CD4-positive, alpha-beta T cell treated with Interleukin-21 for 1 hour (primary cell): ENCODE data around the gene LEKR1.
"Not testable (repeated sequence)": the region's sequence is repeated elsewhere in the genome, so short reads cannot be mapped to it uniquely, and the experiment has no call there.

Experiments used
- DNase-seq: peaks from one replicate; pipeline ENCODE4 v3.0.0-alpha.2; 2020

Gene LEKR1

DNA sequence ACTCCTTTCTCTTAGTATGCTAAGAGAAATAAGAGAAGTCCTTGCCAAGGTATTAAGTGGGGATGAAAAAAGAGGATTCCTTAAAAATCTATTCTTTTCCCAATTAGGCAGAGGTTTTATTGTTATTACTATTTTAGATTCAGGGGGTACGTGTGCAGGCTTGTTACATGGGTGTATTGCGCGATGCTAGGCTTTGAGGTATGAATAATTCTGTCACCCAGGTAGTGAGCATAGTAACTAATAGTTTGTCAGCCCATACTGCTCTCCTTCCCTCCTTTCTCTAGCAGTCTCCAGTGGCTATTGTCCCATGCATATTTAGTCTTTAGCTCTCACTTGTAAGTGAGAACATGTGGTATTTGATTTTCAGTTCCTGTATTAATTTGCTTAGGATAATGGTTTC, 83.9 kb downstream of the LEKR1 start:
- DNase-seq, result no peak

DNA sequence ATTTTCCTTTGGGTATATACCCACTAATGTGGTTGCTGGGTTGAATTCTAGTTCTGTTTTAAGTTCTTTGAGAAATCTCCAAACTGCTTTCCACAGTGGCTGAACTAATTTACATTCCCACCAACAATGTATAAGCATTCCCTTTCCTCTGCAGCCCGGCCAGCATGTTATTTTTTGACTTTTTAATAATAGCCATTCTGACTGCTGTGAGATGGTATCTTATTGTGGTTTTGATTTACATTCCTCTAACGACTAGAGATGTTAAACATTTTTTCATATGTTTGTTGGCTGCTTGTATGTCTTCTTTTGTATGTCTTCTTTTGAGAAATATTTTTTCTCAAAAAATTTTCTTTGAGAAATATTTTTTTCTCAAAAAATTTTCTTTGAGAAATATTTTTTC, 84.7 kb downstream of the LEKR1 start:
- DNase-seq, result not testable (repeated sequence)

DNA sequence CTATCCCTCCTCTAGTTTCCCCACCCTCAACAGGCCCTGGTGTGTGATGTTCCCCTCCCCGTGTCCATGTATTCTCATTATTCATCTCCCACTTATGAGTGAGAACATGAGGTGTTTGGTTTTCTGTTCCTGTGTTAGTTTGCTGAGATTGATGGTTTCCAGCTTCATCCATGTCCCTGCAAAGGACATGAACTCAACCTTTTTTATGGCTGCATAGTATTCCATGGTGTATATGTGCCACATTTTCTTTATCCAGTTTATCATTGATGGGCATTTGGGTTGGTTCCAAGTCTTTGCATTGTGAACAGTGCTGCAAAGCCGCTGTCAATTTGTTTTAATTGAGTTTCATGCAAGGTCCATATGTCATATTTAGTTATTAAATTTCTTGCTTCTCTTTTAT, 88.1 kb downstream of the LEKR1 start:
- DNase-seq, result not testable (repeated sequence)

DNA sequence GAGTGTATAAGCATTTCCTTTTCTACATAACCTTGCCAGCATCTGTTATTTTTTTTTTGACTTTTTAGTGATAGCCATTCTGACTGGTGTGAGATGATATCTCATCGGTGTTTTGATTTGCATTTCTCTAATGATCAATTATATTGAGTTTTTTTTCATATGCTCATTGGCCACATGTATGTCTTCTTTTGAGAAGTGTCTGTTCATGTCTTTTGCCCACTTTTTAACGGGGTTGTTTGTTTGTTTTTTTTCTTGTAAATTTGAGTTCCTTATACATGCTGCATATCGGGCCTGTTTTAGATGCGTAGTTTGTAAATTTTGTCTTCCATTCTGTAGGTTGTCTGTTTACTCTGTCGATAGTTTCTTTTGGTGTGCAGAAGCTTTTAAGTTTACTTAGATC, 89.2 kb downstream of the LEKR1 start:
- DNase-seq, result no peak

DNA sequence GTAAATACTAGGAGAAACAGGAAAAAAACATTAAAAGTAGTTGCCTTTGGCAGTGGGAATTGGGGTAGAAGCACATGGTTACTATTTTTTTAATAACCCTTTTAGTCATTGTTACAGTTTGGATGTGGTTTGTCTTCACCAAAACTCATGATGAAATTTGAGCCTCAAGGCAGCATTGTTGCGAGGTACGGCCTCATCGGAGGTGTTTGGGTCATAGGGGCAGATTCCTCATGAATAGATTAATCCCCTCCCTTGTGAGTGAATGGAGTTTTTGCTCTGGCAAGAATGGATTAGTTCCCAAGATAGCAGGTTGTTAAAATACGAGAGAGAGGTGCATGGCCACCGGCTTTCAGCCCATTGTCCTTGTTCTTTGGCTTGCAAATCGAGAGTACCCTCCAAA, 92.6 kb downstream of the LEKR1 start:
- DNase-seq, result no peak

DNA sequence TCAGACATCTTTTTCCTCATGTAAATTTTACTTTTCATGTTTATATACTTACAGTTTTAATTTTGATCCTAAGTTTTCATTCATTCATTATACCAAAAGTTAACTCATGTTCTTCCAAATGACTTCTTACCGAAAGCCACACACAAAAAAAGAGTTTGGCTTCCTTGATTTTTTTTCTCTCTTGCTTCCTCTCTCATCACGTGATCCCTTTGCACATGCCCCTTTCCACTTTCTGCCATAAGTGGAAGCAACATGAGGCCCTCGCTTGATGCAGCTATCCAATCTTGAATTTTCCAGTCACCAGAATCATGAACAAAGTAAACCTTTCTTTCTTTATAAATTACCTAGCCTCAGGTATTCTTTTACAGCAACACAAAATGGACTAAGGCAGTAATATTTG, 93.7 kb downstream of the LEKR1 start:
- DNase-seq, result no peak

DNA sequence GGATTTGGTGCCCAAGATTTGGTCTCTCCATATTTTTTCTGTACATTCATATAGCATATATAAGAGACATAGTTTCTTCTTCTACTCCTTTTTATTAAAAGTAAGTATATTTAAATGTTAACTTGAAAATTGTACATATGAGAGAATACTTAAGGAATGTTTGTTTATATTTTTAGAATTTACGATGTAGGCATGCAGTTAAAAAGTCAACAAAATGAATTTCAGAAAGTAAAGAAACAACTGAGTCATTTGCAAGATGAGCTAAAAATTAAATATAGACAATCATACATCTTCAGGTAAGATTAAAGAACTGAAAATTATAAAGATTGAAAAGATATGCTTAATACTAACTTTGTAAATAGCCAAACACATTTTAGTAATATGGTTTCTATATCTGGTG, 94.2 kb downstream of the LEKR1 start:
- no peak for DNase-seq

DNA sequence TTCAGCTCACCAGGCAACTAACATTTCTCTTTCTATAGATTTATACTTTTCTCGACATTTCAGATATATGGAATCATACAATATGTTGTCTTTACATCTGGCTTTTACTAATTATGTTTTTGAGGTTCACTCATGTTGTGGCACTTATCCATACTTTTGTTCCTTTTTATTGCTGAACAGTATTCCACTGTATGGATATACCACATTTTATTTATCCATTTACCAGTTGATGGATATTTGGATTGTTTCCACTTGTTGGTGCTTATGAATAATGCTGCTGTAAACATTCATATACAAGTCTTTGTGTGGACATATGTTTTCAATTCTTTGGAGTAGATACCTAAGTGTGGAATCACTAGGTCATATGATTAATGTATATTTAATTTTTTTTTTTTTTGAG, 97.2 kb downstream of the LEKR1 start:
- no peak for DNase-seq

DNA sequence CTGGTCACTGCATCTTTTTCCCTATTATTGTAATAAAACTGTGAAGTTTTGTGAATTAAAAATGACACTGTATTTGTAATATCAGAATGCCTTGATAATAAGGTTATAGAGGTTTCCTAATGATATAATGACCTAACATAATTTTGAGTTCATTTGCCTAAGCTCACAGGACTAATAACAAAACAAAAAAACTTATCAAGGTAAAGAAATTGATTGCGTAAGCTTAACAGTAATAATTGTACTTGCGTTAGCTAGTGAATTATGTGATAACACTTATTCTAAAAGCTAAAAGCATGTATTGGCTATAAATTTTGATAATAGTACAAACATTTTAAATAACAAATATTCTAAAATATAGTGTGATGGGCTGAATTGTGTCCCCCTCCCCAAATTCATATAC, 112.6 kb downstream of the LEKR1 start:
- no peak for DNase-seq

DNA sequence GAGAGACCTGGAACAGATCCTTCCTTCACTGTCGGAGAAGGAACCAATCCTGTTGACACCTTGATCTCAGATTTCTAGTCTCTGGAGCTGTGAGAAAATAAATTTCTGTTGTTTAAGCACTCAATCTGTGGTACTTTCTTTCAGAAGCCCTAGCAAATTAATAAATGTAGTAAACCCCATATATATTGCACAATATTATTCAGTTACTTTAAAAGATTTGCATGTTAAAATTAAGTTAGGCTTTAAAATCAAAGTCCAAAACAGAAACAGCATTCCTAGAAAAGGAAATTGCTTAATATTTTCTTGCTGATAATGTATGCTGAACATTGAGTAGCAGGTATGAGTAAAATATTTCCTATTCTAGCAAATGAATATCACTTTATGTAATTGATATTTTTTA, 113.2 kb downstream of the LEKR1 start:
- DNase-seq, result no peak

DNA sequence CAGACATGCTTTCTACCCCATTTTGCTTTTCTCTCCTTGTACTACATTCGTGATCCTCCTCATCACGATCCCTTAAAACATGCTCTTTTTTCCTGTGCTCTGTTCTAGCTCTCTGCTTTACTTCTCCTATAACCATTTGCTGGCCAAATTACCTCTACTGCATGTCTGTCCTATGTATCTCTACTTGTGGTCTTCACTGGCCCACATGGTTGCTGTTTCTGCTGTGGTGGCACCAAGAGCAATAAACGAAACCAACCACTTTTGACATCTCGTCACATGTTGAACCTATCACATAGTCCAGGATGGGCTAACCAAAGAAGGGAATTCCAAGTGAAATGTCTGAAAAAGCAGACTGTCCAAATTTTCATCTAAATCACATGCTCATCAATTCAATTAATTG, 115.2 kb downstream of the LEKR1 start:
- DNase-seq, result no peak

DNA sequence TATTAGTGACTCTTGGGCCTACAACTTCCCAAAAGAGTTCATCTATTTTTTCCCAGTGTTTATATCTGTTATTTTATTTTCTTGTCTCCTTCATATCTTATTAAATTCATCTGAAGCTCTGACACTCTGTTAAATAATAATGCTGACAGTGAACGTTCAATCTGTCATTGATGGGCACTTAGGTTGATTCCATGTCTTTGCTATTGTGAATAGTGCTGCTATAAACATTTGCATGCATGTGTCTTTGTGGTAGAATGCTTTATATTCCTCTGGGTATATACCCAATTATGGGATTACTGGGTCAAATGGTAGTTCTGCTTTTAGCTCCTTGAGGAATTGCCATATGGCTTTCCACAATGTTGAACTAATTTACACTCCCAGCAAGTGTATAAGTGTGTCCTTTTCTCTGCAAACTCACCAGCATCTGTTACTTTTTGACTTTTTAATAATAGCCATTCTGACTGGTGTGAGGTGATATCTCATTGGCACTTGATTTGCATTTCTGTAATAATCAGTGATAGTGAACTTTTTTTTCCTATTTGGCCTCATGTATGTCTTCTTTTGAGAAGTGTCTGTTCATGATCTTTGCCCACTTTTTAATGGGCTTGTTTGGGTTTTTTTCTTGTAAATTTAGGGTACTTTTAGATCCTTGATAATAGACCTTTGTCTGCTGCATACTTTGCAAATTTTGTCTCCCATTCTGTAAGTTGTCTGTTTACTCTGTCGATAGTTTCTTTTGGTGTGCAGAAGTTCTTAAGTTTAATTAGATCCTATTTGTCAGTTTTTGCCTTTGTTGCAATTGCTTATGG, 122.5 kb downstream of the LEKR1 start:
- DNase-seq, result no peak

DNA sequence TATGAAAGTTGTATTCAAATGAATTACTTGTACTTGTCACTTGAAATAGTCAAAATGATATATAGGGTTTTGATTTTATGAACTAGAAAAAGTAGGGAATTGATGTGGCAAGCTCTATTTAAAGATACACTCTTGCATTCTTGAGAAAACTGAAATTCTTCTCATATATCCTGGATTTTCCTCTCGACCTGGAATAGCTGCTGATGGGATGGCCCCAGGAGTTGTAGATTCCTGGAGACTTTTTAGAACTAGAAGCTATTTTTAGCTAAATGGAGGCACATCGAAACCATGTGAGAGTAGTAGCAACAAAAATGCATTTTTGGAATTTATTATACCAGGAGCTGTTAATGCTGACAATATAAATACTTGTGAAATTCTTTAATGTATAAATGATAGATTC, 125.9 kb downstream of the LEKR1 start:
- DNase-seq, result no peak

DNA sequence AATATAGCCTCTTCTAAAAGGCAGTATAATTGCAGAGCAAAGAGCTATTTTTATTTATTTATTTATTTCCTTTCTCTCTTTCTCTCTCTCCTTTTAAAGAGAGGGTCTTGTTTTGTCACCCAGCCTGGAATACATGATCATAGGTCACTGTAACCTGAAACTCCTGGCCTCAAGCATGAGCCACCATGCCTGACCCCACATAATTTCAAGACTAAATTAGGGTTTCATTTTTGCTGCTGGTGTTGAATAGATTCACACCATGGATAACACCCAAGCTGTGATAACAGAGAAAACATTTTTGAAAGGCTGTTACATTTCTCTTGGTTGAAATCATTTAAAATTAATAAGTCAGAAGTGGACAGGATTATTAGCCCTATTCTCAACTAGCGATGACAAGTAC, 131.6 kb downstream of the LEKR1 start:
- no peak for DNase-seq

DNA sequence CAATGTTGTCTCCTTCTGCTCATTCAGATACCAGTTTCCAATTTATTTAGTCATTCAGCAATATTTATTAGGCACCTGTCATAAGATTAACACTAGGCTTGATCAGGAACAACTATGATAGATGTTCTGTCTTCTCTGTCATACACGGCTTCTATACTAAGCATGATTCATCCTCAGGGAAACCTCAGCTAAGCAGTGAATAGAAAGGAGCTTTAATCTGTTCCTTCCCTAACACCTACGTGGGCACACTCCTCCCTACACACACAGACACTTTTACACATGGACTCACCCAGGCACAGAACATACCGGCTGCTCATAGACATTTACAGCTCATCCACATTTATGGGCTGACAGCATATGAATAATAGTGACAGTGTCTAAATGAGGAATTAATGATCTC, 136.9 kb downstream of the LEKR1 start:
- DNase-seq, result no peak

DNA sequence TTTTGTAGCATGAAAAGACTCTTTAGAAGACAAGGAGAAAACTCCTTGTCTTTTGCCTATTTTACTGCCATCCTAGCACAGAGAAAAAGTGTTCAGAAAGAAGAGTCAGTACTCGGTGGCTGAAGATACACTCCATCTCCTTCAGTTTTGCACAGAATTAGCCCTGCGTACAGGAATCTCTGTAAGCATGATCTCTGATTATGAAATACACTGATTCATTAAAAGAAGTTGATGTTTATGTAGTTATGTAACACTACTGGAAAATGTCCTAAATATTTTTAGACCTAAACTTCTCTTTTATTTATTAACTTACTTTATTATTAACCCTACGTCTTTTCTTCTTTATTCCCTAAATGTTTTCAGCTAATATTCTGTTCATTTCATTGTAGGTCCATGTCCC, 138.4 kb downstream of the LEKR1 start:
- DNase-seq, result no peak

DNA sequence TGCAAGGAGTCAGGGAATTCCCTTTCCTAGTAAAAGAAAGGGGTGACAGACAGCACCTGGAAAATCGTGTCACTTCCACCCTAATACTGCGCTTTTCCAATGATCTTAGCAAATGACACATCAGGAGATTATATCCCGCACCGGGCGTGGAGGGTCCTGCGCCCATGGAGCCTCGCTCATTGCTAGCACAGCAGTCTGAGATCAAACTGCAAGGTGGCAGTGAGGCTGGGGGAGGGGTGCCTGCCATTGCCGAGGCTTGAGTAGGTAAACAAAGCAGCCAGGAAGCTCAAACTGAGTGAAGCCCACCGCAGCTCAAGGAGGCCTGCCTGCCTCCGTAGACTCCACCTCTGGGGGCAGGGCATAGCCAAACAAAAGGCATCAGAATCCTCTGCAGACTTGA, 140.2 kb downstream of the LEKR1 start:
- not testable (repeated sequence) for DNase-seq

DNA sequence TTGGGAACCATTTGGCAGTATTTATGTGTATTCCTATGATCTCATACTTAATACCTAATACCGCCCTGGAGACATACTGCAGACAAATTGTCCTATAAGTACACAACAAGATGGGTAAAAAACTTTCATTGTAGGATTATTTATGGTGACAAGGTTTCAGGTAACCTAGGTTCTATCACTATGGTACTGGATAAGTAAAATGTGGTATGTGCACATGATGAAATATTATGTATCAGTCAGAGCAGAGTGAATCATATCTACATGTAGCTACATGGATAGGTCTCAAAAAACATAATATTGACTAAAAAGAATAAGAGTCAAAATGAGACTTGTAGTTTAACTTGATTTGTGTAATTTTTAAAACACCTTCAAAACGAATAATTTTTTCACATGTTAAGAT, 147.8 kb downstream of the LEKR1 start:
- DNase-seq, result no peak

DNA sequence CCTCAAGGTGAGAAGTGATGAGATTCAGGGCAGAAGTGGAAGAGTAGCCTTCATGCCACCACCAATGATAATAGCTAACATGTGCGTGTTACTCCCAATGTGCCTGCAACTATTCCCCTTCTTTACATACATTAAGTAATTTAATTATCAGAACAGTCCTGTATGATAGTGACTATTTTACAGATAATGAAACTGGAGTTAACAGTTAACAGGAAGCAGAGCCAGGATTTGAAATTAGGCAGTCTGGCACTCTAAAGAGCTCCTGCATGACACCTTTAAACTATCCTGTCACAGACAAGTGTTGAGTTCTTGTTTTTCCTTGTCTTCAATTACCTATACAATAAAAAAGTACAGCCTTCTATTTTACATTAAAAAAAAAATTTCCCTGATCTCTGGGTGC, 148.8 kb downstream of the LEKR1 start:
- no peak for DNase-seq

DNA sequence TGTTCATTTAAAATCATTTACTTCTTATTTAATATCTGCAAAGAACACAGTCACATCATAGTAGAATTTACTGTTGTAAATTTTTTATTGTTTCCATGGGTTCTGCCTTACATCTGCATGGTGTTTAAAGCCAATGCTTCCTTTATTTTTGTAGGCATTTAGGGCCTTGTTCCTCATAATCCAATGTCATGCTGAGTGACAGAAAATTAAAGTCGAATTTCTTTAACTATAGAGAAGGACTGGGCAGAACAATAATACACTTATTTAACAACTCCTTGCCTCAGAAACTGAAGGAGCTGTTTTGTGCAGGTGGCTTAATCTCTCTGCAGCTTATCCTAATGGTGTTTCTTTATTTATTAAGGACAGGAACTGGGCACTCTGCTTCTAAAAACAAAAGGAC, 149.6 kb downstream of the LEKR1 start:
- no peak for DNase-seq

DNA sequence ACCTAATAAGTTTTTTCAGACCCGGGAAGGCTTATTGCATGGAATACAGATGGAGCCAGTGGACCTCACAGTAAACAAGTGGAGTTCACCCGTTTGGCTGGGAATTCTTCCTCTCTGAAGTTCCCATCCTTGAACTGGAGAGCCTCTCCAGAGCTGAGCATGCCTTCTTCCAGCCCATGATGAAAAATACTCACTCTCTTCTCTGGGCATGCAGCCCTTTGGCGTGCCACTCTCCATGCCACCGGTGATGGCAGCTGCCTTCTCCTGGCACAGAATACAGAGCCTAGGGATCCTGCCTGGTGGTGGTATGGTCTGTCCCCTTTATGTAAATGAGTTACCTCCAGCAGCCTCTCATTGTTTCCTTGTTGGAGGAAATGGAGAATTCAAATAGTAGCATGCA, 150.8 kb downstream of the LEKR1 start:
- DNase-seq, result no peak

DNA sequence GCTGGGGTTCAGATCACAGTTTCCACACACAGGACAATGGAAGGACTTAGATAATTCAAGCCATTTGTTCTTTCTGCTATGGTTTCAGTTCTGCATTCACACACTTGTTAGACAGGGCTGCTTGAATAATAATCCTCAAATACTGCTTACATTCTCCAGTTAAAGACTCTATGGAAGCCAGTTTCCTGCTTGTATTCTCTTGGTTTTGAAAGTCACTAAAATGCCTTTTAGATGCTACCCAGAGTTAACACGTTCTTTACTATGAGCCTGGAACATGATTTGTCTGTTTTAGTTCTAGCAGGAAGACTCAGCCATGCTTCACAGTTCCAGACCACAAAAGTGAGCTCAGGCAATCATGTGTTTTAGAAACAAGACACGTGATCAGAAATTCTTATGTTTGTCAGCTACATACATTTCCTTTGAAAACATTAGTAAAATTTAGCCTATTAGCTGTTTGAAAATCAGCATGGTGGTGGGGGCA, 152.4 kb downstream of the LEKR1 start:
- DNase-seq, result peak; percentile 25

DNA sequence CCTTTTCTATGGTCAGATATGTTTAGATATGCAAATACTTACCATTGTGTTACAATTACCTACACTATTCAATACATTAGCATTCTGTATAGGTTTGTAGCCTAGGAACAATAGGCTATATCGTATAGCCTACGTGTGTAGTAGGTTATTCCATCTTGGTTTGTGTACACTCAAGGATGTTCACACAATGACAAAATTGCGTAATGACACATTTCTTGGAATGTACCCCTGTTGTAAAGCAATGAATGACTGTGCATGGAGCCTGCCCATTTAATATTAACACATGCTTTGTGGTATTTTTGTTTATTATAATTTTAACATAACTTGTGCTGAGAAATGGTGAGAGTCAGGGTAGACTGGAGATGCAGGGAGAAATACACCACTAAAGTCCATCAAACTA, 154.9 kb downstream of the LEKR1 start:
- DNase-seq, result no peak

DNA sequence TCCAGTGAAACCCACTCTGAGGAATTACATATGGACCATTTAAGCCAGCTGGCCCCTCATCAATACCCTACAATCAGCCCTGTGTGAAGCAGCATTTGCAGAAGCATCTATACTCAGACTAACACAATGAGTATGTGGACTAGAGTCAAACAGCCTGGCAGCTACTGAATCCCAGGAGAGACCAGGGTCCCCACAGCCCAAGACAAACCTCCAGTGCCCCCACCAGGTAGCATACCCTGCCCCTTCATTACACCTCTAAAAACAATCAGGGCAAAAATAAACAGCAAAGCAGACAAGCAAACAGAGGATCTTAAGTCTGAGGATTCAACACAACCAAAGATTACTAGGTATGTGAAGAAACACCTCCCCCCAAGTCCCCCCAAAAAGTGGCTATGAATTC, 157.4 kb downstream of the LEKR1 start:
- no peak for DNase-seq

DNA sequence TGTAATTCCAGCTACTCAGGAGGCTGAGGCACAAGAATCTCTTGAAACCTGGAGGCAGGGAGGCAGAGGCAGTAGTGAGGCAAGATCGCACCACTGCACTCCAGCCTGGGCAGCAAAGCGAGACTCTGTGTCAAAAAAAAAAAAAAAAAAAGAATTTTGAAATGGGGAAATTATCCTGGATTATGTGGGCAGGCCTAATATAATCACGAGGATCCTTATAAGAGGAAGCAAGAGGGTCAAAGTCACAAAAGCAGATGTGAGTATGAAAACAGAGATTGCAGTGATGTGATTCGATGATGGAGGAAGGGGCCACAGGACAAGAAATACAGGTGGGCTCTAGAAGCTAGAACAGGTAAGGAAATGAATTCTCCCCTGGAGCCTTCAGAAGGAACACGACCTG, 159.6 kb downstream of the LEKR1 start:
- no peak for DNase-seq
